ENCODE results near the gene LTBP1. TPM values are rescaled to one million over a fixed set of nuclear protein-coding genes. Genes with fewer than 3 reads are reported as not detected.

The LTBP1 gene
- total and polyA plus RNA-seq, 9 donors: 13.5 to 117 (median 41.8) TPM

GRCh38 chr2:32960238-32960637 is 13.5 kb downstream of the LTBP1 start:
- TF ChIP-seq CTCF (IDR thresholded peaks at IDR 0.05) (no peak), EP300 (IDR thresholded peaks at IDR 0.05) (no peak), POLR2A (IDR thresholded peaks at IDR 0.05) (no peak)
- WGBS, 3 donors: 98 to 100% (median 100%) methylated on average over 1 of the region's 1 CpG
- DNase-seq: no peak
- no peaks in the 10 kb centered on the region for H3K36me3 ChIP-seq
- H3K9me3 ChIP-seq: no peaks in the 10 kb centered on the region
- H3K27ac ChIP-seq: no peak overlapping the region
- no peak overlapping the region for H3K4me3 ChIP-seq
- no peaks in the 10 kb centered on the region for H3K4me1 ChIP-seq (ENCODE audit: insufficient read depth)
- no peaks in the 10 kb centered on the region for H3K27me3 ChIP-seq
- intact Hi-C loops (cut with DNase I): no loop called here

GRCh38 chr2:32960647-32961403 is 14.1 kb downstream of the LTBP1 start:
- no peak for DNase-seq
- Histone ChIP-seq H3K4me1 (ENCODE audit: insufficient read depth) (no peaks in the 10 kb centered on the region), H3K27ac (no peak overlapping the region), H3K9me3 (no peaks in the 10 kb centered on the region), H3K27me3 (no peaks in the 10 kb centered on the region), H3K36me3 (no peaks in the 10 kb centered on the region), H3K4me3 (no peak overlapping the region)
- intact Hi-C loops (cut with DNase I): no loop called here
- WGBS, 3 donors: 92 to 94% (median 93%) methylated on average over 9 of the region's 9 CpGs
- TF ChIP-seq CTCF (IDR thresholded peaks at IDR 0.05) (no peak), POLR2A (IDR thresholded peaks at IDR 0.05) (no peak), EP300 (IDR thresholded peaks at IDR 0.05) (no peak)

- H3K36me3 ChIP-seq: no peaks in the 10 kb centered on the region
- no peaks in the 10 kb centered on the region for H3K27me3 ChIP-seq
- intact Hi-C loops (cut with DNase I): no loop called here
- H3K4me1 ChIP-seq (ENCODE audit: insufficient read depth): no peaks in the 10 kb centered on the region
- no peak overlapping the region for H3K4me3 ChIP-seq
- 62 to 88% (median 80%) methylated on average over 3 of the region's 3 CpGs for WGBS, 3 donors
- DNase-seq: no peak
- H3K27ac ChIP-seq: no peak overlapping the region
- H3K9me3 ChIP-seq: no peaks in the 10 kb centered on the region
- TF ChIP-seq EP300 (IDR thresholded peaks at IDR 0.05) (no peak), CTCF (IDR thresholded peaks at IDR 0.05) (no peak), POLR2A (IDR thresholded peaks at IDR 0.05) (no peak)
Observed at GRCh38 chr2:32962690-32963089, 15.9 kb downstream of the LTBP1 start.

- no peaks in the 10 kb centered on the region for H3K9me3 ChIP-seq
Observed at GRCh38 chr2:32963941-32964340, 17.2 kb downstream of the LTBP1 start.

More at GRCh38 chr2:32963941-32964340, 17.2 kb downstream of the LTBP1 start:
- no peak for TF ChIP-seq EP300 (IDR thresholded peaks at IDR 0.05)
- TF ChIP-seq CTCF (IDR thresholded peaks at IDR 0.05): no peak
- no peak for TF ChIP-seq POLR2A (IDR thresholded peaks at IDR 0.05)
- no peak overlapping the region for H3K4me3 ChIP-seq
- DNase-seq: no peak
- H3K36me3 ChIP-seq: no peaks in the 10 kb centered on the region
- no peaks in the 10 kb centered on the region for H3K4me1 ChIP-seq (ENCODE audit: insufficient read depth)
- WGBS, 3 donors: 28 to 38% (median 35%) methylated on average over 3 of the region's 3 CpGs
- no peak overlapping the region for H3K27ac ChIP-seq
- intact Hi-C loops (cut with DNase I): no loop called here
- no peaks in the 10 kb centered on the region for H3K27me3 ChIP-seq

Data from ovary (tissue), 9 donors.